HEK293 (cell line): ENCODE data around the gene ACAN.

ENCODE experiments used
- CTCF ChIA-PET: fragments of 350-600 bp; formaldehyde crosslinking; extraction: SDS; loops from one replicate; lab custom pipeline; 2021; ENCODE audit warnings: antibody characterized with exemption; lab: Yijun Ruan, JAX
- POLR2A ChIA-PET: fragments of 300-600 bp; formaldehyde crosslinking; extraction: SDS; loops from one replicate; lab custom pipeline; 2020; ENCODE audit warnings: antibody characterized with exemption, inconsistent platforms; lab: Yijun Ruan, JAX
- H3K27ac ChIP-seq: fragments of 200-500 bp; sonication (Bioruptor generic); 2 replicates; pipeline ENCODE4 v1.5.1; 2014; ENCODE audit warnings: low read depth, low read length, control low read depth, inconsistent platforms; ENCODE audit errors: extremely low read depth
- H3K36me3 ChIP-seq, 2 experiments: fragments of 200-500 bp in 1 of 2; sonication (Bioruptor generic) in 1 of 2; 1 replicate in 1 of 2; 2 replicates in 1 of 2; pipeline ENCODE4 v1.5.1; 2014 to 2017; ENCODE audit warnings: inconsistent platforms in 2 of 2, low read length in 2 of 2; ENCODE audit not compliant: control insufficient read depth in 2 of 2, insufficient read depth in 1 of 2
- H3K4me1 ChIP-seq: fragments of 200-500 bp; sonication (Bioruptor generic); 2 replicates; pipeline ENCODE4 v1.5.1; 2014; ENCODE audit warnings: mild to moderate bottlenecking, low read length, inconsistent platforms; ENCODE audit not compliant: control insufficient read depth, insufficient read depth
- H3K4me3 ChIP-seq: 2 replicates; pipeline ENCODE4 v1.5.1; 2011; ENCODE audit warnings: low read depth, mild to moderate bottlenecking, control low read depth, low read length, moderate library complexity
- H3K9me3 ChIP-seq: fragments of 200-500 bp; sonication (Bioruptor generic); 2 replicates; pipeline ENCODE4 v1.5.1; 2014; ENCODE audit warnings: low read depth, low read length, inconsistent platforms; ENCODE audit not compliant: control insufficient read depth, insufficient read depth
- EGR2 ChIP-seq: fragments of 450-650 bp; formaldehyde crosslinking; IDR thresholded peaks from 2 replicates; pipeline ENCODE4 v1.5.1; 2016; ENCODE audit warnings: low read depth, missing biosample characterization, missing genetic modification characterization
- GLIS1 ChIP-seq: fragments of 450-650 bp; formaldehyde crosslinking; IDR thresholded peaks from 2 replicates; pipeline ENCODE4 v1.5.1; 2016; ENCODE audit warnings: missing biosample characterization, missing genetic modification characterization
- PRDM2 ChIP-seq: fragments of 450-650 bp; formaldehyde crosslinking; IDR thresholded peaks from 2 replicates; pipeline ENCODE4 v1.5.1; 2016; ENCODE audit warnings: missing biosample characterization, missing genetic modification characterization, borderline replicate concordance
- REPIN1 ChIP-seq: fragments of 450-650 bp; formaldehyde crosslinking; IDR thresholded peaks from 2 replicates; pipeline ENCODE4 v1.5.1; 2017; ENCODE audit warnings: missing biosample characterization, missing genetic modification characterization, low read depth
- ZNF140 ChIP-seq: fragments of 450-650 bp; formaldehyde crosslinking; IDR thresholded peaks from 2 replicates; pipeline ENCODE4 v1.5.1; 2016; ENCODE audit warnings: missing biosample characterization, missing genetic modification characterization
- ZNF202 ChIP-seq: fragments of 450-650 bp; formaldehyde crosslinking; IDR thresholded peaks from 2 replicates; pipeline ENCODE4 v1.5.1; 2016; ENCODE audit warnings: missing biosample characterization, missing genetic modification characterization, borderline replicate concordance
- ZNF239 ChIP-seq: fragments of 450-650 bp; formaldehyde crosslinking; IDR thresholded peaks from 2 replicates; pipeline ENCODE4 v1.5.1; 2016; ENCODE audit warnings: missing biosample characterization, missing genetic modification characterization
- ZNF621 ChIP-seq: fragments of 450-650 bp; formaldehyde crosslinking; IDR thresholded peaks from 2 replicates; pipeline ENCODE4 v1.5.1; 2017; ENCODE audit warnings: missing biosample characterization, missing genetic modification characterization
- ZNF629 ChIP-seq: fragments of 450-650 bp; formaldehyde crosslinking; IDR thresholded peaks from 2 replicates; pipeline ENCODE4 v1.5.1; 2017; ENCODE audit warnings: missing biosample characterization, missing genetic modification characterization
- ZNF704 ChIP-seq: fragments of 450-650 bp; formaldehyde crosslinking; IDR thresholded peaks from 2 replicates; pipeline ENCODE4 v1.5.1; 2016; ENCODE audit warnings: missing biosample characterization, missing genetic modification characterization
- TF ChIP-seq, protein P1 (sequence below): fragments of 450-650 bp; formaldehyde crosslinking; IDR thresholded peaks from 2 replicates; pipeline ENCODE4 v1.5.1; 2016; ENCODE audit warnings: missing biosample characterization, missing genetic modification characterization
- TF ChIP-seq, protein P2 (sequence below): fragments of 450-650 bp; formaldehyde crosslinking; IDR thresholded peaks from 2 replicates; pipeline ENCODE4 v1.5.1; 2017; ENCODE audit warnings: missing biosample characterization, missing genetic modification characterization
- TF ChIP-seq, protein P3 (sequence below): fragments of 450-650 bp; formaldehyde crosslinking; IDR thresholded peaks from 2 replicates; pipeline ENCODE4 v1.5.1; 2016; ENCODE audit warnings: missing biosample characterization, missing genetic modification characterization, low read depth

The ACAN gene

GRCh38 chr15:88901508-88902220 is 98.4 kb downstream of the ACAN start:
- ChIA-PET CTCF (interaction anchor here (0.6 to 5.1 kb wide), 11 partner anchors 10 to 347 kb away, joined by 3 to 65 read pairs (median 4); no protein-coding TSS in a partner anchor), POLR2A (interaction anchor here (2.0 kb wide), 1 partner anchor 10 kb away, joined by 7 read pairs; no protein-coding TSS in a partner anchor)
- Histone ChIP-seq H3K36me3 (peaks cover 11 to 70% of the 10 kb centered on the region in 2 experiments; a peak in 2 of 3 replicates), H3K4me3 (no peak overlapping the region), H3K4me1 (peaks cover 14% of the 10 kb centered on the region), H3K9me3 (no peaks in the 10 kb centered on the region), H3K27ac (no peak overlapping the region)
- TF ChIP-seq EGR2 (tag by site-specific recombination) = peak; percentile 44; the same call in 1 of the 2 replicates
- TF ChIP-seq ZNF704 (tag by site-specific recombination) = no peak

DNA sequence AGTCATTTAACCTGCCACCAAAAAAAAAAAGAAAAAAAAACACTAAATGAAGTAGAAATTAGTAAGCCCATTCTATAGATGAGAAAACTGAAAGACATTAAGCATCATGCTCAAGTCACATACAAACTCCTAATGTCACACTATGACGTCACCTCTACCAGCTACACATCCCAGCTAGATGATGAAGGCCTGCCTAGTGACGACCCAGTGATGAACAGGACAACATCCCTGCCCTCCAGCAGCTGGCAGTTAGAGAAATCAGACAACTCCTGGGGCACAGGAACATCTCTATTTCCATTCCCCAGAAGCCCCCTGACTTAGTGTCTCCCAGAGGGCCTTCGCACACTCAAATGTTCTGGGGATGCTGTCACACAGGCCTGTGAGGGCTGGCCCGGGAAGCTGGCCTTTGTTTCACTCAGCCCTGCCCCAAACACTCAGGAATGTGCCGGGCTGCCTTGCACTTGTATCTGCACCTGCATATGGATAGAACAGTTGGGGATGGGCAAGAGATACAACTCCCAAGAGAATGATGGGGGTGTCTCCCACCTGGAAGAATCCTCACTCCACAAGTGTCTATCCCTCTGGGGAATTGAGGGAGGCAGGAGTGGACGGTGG is 99.1 kb downstream of the ACAN start:
- H3K4me1 ChIP-seq = peaks cover 9% of the 10 kb centered on the region
- peaks cover 11 to 77% of the 10 kb centered on the region in 2 experiments; a peak in 2 of 3 replicates for H3K36me3 ChIP-seq
- ChIA-PET CTCF (interaction anchor here (0.7 to 5.1 kb wide), 11 partner anchors 10 to 305 kb away, joined by 3 to 65 read pairs (median 5); no protein-coding TSS in a partner anchor), POLR2A (interaction anchor here (1.0 to 2.0 kb wide), 2 partner anchors 10 to 11 kb away, joined by 3 to 7 read pairs; partner anchors contain the start of gene MFGE8)
- TF ChIP-seq ZNF629 (tag by site-specific recombination) (peak; percentile 58; the same call in 1 of the 2 replicates), ZNF621 (tag by site-specific recombination) (no peak)
- TF ChIP-seq, protein P1, sequence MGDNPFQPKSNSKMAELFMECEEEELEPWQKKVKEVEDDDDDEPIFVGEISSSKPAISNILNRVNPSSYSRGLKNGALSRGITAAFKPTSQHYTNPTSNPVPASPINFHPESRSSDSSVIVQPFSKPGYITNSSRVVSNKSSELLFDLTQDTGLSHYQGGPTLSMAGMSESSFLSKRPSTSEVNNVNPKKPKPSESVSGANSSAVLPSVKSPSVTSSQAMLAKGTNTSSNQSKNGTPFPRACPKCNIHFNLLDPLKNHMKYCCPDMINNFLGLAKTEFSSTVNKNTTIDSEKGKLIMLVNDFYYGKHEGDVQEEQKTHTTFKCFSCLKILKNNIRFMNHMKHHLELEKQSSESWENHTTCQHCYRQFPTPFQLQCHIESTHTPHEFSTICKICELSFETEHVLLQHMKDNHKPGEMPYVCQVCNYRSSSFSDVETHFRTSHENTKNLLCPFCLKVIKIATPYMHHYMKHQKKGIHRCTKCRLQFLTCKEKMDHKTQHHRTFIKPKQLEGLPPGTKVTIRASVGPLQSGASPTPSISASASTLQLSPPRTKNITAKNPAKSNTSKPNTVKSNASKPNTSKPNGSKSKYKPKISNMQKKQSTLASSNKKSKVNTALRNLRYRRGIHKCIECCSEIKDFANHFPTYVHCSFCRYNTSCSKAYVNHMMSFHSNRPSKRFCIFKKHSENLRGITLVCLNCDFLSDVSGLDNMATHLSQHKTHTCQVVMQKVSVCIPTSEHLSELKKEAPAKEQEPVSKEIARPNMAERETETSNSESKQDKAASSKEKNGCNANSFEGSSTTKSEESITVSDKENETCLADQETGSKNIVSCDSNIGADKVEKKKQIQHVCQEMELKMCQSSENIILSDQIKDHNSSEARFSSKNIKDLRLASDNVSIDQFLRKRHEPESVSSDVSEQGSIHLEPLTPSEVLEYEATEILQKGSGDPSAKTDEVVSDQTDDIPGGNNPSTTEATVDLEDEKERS (tag by site-specific recombination) = no peak
- no peak overlapping the region for H3K27ac ChIP-seq
- H3K9me3 ChIP-seq = no peaks in the 10 kb centered on the region
- H3K4me3 ChIP-seq = no peak overlapping the region

DNA sequence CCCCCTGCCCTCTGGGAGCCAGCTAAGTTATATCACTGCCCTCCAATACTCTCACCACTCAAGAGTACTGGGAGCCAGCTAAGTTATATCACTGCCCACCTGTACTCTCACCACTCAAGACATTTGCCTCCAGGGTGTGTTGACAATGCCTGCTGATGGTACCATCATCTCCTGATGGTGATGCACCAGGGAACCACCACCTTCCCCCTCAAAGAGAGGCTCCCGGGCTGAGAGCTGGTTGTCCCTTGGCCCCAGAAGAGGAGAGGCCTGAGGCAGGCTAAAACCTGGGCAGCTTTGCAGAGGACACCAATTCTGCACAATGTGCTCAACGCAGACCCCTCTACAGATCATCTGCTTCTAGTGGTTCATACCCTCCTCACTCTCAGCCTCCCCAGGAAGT is 99.6 kb downstream of the ACAN start:
- ChIA-PET POLR2A (interaction anchor here (1.0 to 2.0 kb wide), 2 partner anchors 9 to 11 kb away, joined by 3 to 7 read pairs; partner anchors contain the start of gene MFGE8), CTCF (interaction anchor here (0.5 to 5.1 kb wide), 18 partner anchors 9 to 1456 kb away, joined by 3 to 65 read pairs (median 4); no protein-coding TSS in a partner anchor)
- Histone ChIP-seq H3K27ac (no peak overlapping the region), H3K4me1 (peaks cover 5% of the 10 kb centered on the region), H3K9me3 (no peaks in the 10 kb centered on the region), H3K4me3 (no peak overlapping the region), H3K36me3 (peaks cover 11 to 82% of the 10 kb centered on the region in 2 experiments; a peak in 2 of 3 replicates)
- TF ChIP-seq REPIN1 (tag by site-specific recombination) (no peak), ZNF202 (tag by site-specific recombination) (no peak), GLIS1 (tag by site-specific recombination) (no peak), ZNF140 (no peak), PRDM2 (no peak), ZNF239 (tag by site-specific recombination) (no peak)
- TF ChIP-seq, protein P2, sequence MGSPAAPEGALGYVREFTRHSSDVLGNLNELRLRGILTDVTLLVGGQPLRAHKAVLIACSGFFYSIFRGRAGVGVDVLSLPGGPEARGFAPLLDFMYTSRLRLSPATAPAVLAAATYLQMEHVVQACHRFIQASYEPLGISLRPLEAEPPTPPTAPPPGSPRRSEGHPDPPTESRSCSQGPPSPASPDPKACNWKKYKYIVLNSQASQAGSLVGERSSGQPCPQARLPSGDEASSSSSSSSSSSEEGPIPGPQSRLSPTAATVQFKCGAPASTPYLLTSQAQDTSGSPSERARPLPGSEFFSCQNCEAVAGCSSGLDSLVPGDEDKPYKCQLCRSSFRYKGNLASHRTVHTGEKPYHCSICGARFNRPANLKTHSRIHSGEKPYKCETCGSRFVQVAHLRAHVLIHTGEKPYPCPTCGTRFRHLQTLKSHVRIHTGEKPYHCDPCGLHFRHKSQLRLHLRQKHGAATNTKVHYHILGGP (tag by site-specific recombination) = no peak
- TF ChIP-seq, protein P3, sequence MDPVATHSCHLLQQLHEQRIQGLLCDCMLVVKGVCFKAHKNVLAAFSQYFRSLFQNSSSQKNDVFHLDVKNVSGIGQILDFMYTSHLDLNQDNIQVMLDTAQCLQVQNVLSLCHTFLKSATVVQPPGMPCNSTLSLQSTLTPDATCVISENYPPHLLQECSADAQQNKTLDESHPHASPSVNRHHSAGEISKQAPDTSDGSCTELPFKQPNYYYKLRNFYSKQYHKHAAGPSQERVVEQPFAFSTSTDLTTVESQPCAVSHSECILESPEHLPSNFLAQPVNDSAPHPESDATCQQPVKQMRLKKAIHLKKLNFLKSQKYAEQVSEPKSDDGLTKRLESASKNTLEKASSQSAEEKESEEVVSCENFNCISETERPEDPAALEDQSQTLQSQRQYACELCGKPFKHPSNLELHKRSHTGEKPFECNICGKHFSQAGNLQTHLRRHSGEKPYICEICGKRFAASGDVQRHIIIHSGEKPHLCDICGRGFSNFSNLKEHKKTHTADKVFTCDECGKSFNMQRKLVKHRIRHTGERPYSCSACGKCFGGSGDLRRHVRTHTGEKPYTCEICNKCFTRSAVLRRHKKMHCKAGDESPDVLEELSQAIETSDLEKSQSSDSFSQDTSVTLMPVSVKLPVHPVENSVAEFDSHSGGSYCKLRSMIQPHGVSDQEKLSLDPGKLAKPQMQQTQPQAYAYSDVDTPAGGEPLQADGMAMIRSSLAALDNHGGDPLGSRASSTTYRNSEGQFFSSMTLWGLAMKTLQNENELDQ (tag by site-specific recombination) = no peak
